22Rv1 (cell line): ENCODE results near the gene TPT1.

Experiments
- H3K27ac ChIP-seq: fragments of 450-650 bp; 2 replicates; pipeline ENCODE4 v1.5.1; 2017
- ZFX ChIP-seq: fragments of 450-650 bp; IDR thresholded peaks from 2 replicates; pipeline ENCODE4 v1.6.1; 2017; ENCODE audit warnings: antibody characterized with exemption, borderline replicate concordance
- TF ChIP-seq, protein P1 (sequence below): fragments of 450-650 bp; IDR thresholded peaks from 2 replicates; pipeline ENCODE4 v1.5.1; 2017; ENCODE audit warnings: mild to moderate bottlenecking

TPT1 gene

DNA sequence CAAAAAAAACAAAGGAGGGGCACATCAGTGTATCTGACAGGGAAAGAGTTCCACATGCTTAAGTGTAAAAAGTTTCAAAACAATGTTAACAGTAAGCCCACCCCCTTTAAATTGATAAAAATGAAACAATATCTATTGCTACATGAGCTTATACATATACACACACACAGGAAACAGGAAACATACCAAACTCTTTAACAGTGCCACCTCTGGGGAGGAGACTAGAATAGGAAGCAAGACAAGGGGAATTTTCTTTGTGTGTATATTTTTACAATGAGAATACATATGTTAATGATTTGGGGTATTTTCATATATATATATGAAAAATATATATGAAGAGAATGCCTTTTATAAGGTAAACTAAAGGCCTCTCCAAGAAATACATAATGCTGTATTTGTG lies 44.7 kb downstream of the TPT1 start:
- TF ChIP-seq, protein P1, sequence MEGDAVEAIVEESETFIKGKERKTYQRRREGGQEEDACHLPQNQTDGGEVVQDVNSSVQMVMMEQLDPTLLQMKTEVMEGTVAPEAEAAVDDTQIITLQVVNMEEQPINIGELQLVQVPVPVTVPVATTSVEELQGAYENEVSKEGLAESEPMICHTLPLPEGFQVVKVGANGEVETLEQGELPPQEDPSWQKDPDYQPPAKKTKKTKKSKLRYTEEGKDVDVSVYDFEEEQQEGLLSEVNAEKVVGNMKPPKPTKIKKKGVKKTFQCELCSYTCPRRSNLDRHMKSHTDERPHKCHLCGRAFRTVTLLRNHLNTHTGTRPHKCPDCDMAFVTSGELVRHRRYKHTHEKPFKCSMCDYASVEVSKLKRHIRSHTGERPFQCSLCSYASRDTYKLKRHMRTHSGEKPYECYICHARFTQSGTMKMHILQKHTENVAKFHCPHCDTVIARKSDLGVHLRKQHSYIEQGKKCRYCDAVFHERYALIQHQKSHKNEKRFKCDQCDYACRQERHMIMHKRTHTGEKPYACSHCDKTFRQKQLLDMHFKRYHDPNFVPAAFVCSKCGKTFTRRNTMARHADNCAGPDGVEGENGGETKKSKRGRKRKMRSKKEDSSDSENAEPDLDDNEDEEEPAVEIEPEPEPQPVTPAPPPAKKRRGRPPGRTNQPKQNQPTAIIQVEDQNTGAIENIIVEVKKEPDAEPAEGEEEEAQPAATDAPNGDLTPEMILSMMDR = no peak
- TF ChIP-seq ZFX = no peak

DNA sequence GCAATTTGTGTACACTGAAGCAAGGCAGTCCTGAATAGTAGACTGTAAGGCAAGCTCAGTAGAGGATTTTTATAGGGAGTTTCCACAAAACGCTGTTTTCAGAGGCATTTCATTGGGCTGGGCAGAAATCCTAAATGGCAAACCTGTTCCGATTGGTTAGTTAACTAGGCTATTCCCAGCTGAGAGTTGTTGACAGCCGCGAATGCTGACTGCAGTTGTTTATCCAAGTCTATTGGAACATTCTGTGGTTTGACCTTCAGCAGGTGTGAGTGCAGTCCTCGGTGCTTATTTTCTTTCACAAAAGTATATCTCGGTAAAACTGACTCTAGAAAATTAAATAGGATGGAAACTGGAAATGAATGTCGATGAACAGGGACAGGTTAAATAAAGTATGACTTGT lies 45.4 kb downstream of the TPT1 start:
- no peak overlapping the region for H3K27ac ChIP-seq
- TF ChIP-seq, protein P1 = no peak
- TF ChIP-seq ZFX = no peak

More for the DNA sequence above, 44.7 kb downstream of the TPT1 start:
- H3K27ac ChIP-seq = no peak overlapping the region

DNA sequence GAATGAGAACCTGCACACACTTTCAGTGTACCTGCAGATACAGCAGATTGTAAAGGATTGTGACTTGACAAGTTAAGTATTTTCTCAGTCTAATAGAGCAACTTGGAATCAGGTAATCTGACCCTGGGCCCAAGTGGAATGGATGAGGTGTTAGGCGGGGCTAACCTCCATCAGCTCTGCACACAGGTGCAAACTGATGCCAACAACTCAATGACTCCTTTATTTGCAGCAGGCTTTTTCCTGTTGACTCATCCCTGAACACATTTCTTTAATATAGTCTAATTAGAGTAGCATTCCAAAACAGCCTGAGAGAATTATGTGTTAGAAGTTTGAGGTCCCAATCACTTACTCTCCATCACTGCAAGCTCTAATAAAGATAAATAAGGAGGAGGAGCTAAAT lies 48.8 kb downstream of the TPT1 start:
- TF ChIP-seq, protein P1 = no peak
- no peak for TF ChIP-seq ZFX
- H3K27ac ChIP-seq = no peak overlapping the region

DNA sequence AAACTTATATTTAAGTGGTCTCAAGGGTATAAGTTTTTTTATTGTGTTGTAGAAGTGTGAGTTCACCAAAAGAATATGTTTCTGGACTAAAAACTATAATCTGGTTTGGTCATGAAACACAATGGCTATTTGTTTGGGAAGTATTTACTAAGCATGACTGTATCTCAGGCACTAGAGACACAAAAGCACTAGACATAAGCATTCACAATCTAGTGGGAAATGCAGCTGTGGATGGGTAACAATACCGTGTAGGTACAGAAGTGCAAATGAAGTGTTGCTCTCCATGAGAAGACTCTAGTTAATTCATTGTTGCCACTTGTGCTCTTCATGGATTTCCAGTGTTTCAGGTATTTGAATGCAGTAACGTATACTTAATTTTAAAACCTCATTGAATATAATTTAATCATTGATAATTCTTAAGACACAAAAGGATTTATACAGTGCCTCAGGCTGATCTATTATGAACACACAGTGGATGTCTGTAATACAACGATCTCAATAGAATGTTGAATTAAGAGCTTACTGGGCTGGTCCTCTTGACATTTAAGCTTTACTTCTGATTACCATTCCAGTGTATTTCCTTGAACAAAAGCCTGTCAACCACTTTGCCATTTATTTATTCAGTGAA lies 50.9 kb downstream of the TPT1 start:
- TF ChIP-seq, protein P1 = no peak
- no peak for TF ChIP-seq ZFX
- no peak overlapping the region for H3K27ac ChIP-seq
